Astrocyte (in vitro differentiated cells and primary cell): ENCODE data around the gene MAGEA11.

Experiments
- EZH2 ChIP-seq: IDR thresholded peaks from 2 replicates; pipeline ENCODE4 v1.6.1; 2012; ENCODE audit warnings: mild to moderate bottlenecking, low read length, inconsistent platforms; ENCODE audit not compliant: insufficient read depth
- TF ChIP-seq, protein P1 (sequence below): IDR thresholded peaks from 2 replicates; pipeline ENCODE4 v1.5.1; 2011; ENCODE audit warnings: low read depth, mild to moderate bottlenecking, inconsistent platforms, low read length, moderate library complexity; ENCODE audit not compliant: insufficient read depth

DNA sequence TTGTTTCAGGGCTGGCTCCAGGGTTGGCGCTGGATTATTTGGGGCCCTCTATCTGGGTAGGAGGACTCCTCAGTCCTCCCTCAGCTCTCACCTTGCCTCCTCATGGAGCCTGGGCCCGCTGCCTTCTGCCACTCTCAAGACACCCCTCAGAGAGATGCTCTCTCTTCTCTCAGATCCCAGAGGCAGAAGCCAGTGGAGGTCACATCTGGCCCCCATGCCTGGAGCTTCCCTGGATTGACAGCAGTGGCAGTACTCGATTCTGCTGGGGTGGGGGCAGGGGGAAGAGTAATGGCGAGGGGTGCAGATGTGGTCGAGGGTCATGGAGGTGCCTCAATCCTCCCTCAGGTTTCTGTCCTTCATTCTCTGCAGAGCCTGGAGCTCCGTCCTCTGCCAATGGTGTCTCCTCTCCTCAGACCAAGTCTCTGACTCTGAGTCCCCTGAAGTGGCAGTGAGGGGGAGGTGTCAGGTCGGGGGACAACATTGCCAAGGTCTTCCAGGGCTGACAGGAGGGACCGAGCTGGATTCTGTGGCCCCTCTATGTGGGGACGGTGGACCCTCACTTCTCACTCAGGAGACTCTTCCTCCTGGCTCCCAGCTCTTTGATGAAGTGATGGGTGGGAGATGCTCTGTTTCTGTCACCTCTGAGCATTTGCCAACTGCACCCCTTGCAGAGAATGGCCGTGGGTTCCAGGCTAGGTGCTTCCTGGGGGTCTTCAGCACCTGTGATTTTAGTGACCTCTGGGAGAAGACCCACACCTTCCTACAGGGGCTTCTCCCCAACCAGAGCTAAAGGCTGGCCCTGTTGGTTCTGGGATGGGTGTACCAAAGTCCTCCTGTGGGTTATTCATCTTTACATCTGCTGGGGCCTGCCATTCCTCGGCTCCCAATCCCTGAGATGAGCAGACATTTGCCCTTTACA is 51.1 kb downstream of the MAGEA11 start:
- TF ChIP-seq, protein P1, sequence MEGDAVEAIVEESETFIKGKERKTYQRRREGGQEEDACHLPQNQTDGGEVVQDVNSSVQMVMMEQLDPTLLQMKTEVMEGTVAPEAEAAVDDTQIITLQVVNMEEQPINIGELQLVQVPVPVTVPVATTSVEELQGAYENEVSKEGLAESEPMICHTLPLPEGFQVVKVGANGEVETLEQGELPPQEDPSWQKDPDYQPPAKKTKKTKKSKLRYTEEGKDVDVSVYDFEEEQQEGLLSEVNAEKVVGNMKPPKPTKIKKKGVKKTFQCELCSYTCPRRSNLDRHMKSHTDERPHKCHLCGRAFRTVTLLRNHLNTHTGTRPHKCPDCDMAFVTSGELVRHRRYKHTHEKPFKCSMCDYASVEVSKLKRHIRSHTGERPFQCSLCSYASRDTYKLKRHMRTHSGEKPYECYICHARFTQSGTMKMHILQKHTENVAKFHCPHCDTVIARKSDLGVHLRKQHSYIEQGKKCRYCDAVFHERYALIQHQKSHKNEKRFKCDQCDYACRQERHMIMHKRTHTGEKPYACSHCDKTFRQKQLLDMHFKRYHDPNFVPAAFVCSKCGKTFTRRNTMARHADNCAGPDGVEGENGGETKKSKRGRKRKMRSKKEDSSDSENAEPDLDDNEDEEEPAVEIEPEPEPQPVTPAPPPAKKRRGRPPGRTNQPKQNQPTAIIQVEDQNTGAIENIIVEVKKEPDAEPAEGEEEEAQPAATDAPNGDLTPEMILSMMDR, result no peak
- TF ChIP-seq EZH2, result no peak
